Tibial nerve (tissue), 4 donors: Measurements from ENCODE around the gene HPGDS. TPM values are rescaled to one million over a fixed set of nuclear protein-coding genes. Genes with fewer than 3 reads are reported as not detected.

Source experiments
- DNase-seq, 2 donors: peaks; one replicate each; pipeline ENCODE4 v3.0.0-alpha.2; 2019; ENCODE audit warnings: low spot score in 2 of 2
- H3K27ac ChIP-seq, 4 donors: fragments of 200-600 bp; sonication (generic) in 3 of 4; one replicate each; pipeline ENCODE4 v1.5.1; 2017 to 2019; ENCODE audit warnings: mild to moderate bottlenecking in 1 of 4
- H3K27me3 ChIP-seq, 2 donors: fragments of 200-600 bp; sonication (generic) in 1 of 2; one replicate each; pipeline versions ENCODE4 v1.5.1 to v1.6.0; 2017 to 2019
- H3K36me3 ChIP-seq, 3 donors: fragments of 200-600 bp; sonication (generic); one replicate each; pipeline ENCODE4 v1.5.1; 2018 to 2019
- H3K4me1 ChIP-seq, 4 donors: fragments of 200-600 bp; sonication (generic) in 3 of 4; one replicate each; pipeline ENCODE4 v1.5.1; 2017 to 2019
- H3K4me3 ChIP-seq, 4 donors: fragments of 200-600 bp; sonication (generic) in 3 of 4; one replicate each; pipeline ENCODE4 v1.5.1; 2017 to 2019; ENCODE audit warnings: mild to moderate bottlenecking in 1 of 4, moderate library complexity in 1 of 4
- H3K9me3 ChIP-seq, 4 donors: fragments of 200-600 bp; sonication (generic) in 3 of 4; one replicate each; pipeline ENCODE4 v1.5.1; 2017 to 2019
- CTCF ChIP-seq, 5 experiments: fragments of 200-600 bp in 3 of 5; fragments of 450-650 bp in 2 of 5; sonication (generic) in 3 of 5; IDR thresholded peaks; one replicate each; pipeline ENCODE4 v1.5.1; 2016 to 2019; ENCODE audit warnings: antibody characterized with exemption in 5 of 5, mild to moderate bottlenecking in 3 of 5, moderate library complexity in 2 of 5
- EP300 ChIP-seq, 2 donors: sonication (generic); formaldehyde crosslinking; IDR thresholded peaks; one replicate each; pipeline ENCODE4 v1.6.1; 2017; ENCODE audit warnings: antibody characterized with exemption in 2 of 2, mild to moderate bottlenecking in 1 of 2
- POLR2A ChIP-seq, 2 donors: fragments of 450-650 bp; IDR thresholded peaks; one replicate each; pipeline ENCODE4 v1.6.1; 2017; ENCODE audit warnings: antibody characterized with exemption in 2 of 2, mild to moderate bottlenecking in 2 of 2, moderate library complexity in 2 of 2
- WGBS, 2 donors: methylation state at CpG; one replicate each; pipeline ENCODE4 v1.1.5; 2018; 5-methylcytosine and 5-hydroxymethylcytosine counted together
- total RNA-seq, 4 donors: library from RNA; depleted of rRNA; stranded (reverse); fragments of >200 nt; gene quantifications; one replicate each; pipeline ENCODE4 v1.1.0, GENCODE V29; 2016

Gene HPGDS
- total RNA-seq, 4 donors from 2014 or later = 1.1 to 3.6 (median 1.8) TPM; not detected in 1

GRCh38 chr4:94256144-94256783 is 86.4 kb downstream of the HPGDS start:
- H3K27ac ChIP-seq = no peak overlapping the region
- H3K9me3 ChIP-seq = no peaks in the 10 kb centered on the region
- TF ChIP-seq POLR2A (IDR thresholded peaks at IDR 0.05) (no peak), EP300 (IDR thresholded peaks at IDR 0.05) (no peak), CTCF (IDR thresholded peaks at IDR 0.05) (no peak)
- no peak overlapping the region for H3K4me3 ChIP-seq
- peaks cover 0 to 4% (median 0%) of the 10 kb centered on the region in 4 donors for H3K4me1 ChIP-seq
- peaks cover 0 to 46% (median 0%) of the 10 kb centered on the region in 3 donors for H3K36me3 ChIP-seq
- H3K27me3 ChIP-seq = no peaks in the 10 kb centered on the region
- WGBS, 2 donors = 95 to 98% methylated on average over 8 of the region's 8 CpGs
- no peak for DNase-seq

DNA sequence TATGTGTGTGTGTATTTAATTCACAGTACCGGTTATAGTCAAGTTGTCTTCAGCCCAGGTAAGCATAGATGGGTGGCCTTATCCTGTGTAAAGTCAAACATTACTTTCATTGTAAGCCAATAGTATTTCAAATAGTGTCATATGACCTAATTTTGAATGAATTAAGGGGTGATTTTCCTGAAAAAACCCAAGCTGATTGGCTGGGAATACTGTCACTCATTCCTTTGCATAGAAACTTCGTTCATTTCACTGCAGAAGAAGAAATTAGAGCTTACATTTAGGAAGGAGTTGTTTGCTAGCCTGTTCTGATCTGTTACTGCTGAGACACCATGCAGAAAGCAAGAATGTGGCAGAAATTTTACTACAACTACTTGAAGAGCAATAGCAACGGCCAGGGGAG is 89.6 kb downstream of the HPGDS start:
- TF ChIP-seq CTCF (IDR thresholded peaks at IDR 0.05) (no peak), POLR2A (IDR thresholded peaks at IDR 0.05) (no peak), EP300 (IDR thresholded peaks at IDR 0.05) (no peak)
- Histone ChIP-seq H3K36me3 (peaks cover 0 to 49% (median 0%) of the 10 kb centered on the region in 3 donors), H3K4me1 (peaks cover 0 to 4% (median 0%) of the 10 kb centered on the region in 4 donors), H3K27ac (no peak overlapping the region), H3K4me3 (no peak overlapping the region), H3K9me3 (no peaks in the 10 kb centered on the region), H3K27me3 (no peaks in the 10 kb centered on the region)
- 72 to 76% methylated on average over 3 of the region's 3 CpGs for WGBS, 2 donors
- no peak for DNase-seq

- Histone ChIP-seq H3K36me3 (peaks cover 0 to 50% (median 0%) of the 10 kb centered on the region in 3 donors), H3K27me3 (no peaks in the 10 kb centered on the region), H3K27ac (no peak overlapping the region), H3K4me1 (peaks cover 0 to 4% (median 0%) of the 10 kb centered on the region in 4 donors), H3K9me3 (no peaks in the 10 kb centered on the region), H3K4me3 (no peak overlapping the region)
- TF ChIP-seq CTCF (IDR thresholded peaks at IDR 0.05) (no peak), EP300 (IDR thresholded peaks at IDR 0.05) (no peak), POLR2A (IDR thresholded peaks at IDR 0.05) (no peak)
- no peak for DNase-seq
Observed at GRCh38 chr4:94251094-94251493, 91.5 kb downstream of the HPGDS start.

Other genes with a start within 250 kb of the HPGDS start
- gene SMARCAD1, start 135.0 kb downstream of the HPGDS start, total RNA-seq = 10 to 100 TPM; 22.3 to 25.7 (median 23.6) TPM
- gene PDLIM5, start 109.1 kb upstream of the HPGDS start, total RNA-seq = 100 to 1,000 TPM in 2 of 4 donors, 10 to 100 TPM in 2; 73.5 to 117 (median 98.2) TPM